Endothelial cell of umbilical vein (primary cell): ENCODE measurements around the gene ATP10A. TPM values are rescaled to one million over a fixed set of nuclear protein-coding genes. Genes with fewer than 3 reads are reported as not detected.

Experiments used
- BruUV-seq: library from RNA; stranded (reverse); fragments of 400-500 nt; replicated peaks from 2 replicates; lab custom pipeline; 2021; lab: Mats Ljungman, UMichigan
- CTCF ChIA-PET: fragments of 300-600, 350-600 bp; sonication (Branson Sonifier 250); formaldehyde crosslinking; loops from one replicate; lab custom pipeline; 2021; ENCODE audit warnings: antibody characterized with exemption, inconsistent platforms; lab: Charles Lee
- POLR2A ChIA-PET: fragments of 300-600, 350-600 bp; sonication (Branson Sonifier 250); formaldehyde crosslinking; loops from one replicate; lab custom pipeline; 2021; ENCODE audit warnings: antibody characterized with exemption, inconsistent platforms; lab: Charles Lee
- DNase-seq: peaks from one replicate; pipeline ENCODE4 v3.0.0-alpha.2; 2011; ENCODE audit warnings: low read depth, low spot score
- FAIRE-seq: peaks from 2 replicates; lab custom pipeline; 2011; peaks lifted over from hg19 to GRCh38; lab: Jason Lieb, UNC
- H2AFZ ChIP-seq: 2 replicates; pipeline ENCODE4 v1.6.0; 2012; ENCODE audit warnings: low read depth, low read length, control low read depth, inconsistent platforms
- H3K27ac ChIP-seq: 2 replicates; pipeline ENCODE4 v1.5.1; 2011; ENCODE audit warnings: low read depth, mild to moderate bottlenecking, control low read depth, low read length, moderate library complexity; ENCODE audit not compliant: insufficient read depth
- H3K27me3 ChIP-seq, 2 experiments: 2 replicates each; pipeline versions ENCODE4 v1.6.0 to v1.6.1; 2011; ENCODE audit warnings: low read length in 2 of 2, mixed read lengths in 1 of 2; ENCODE audit not compliant: control insufficient read depth in 2 of 2, insufficient read depth in 2 of 2
- H3K36me3 ChIP-seq, 2 experiments: 2 replicates in 1 of 2; 3 replicates in 1 of 2; pipeline ENCODE4 v1.5.1; 2011; ENCODE audit warnings: low read length in 2 of 2, mild to moderate bottlenecking in 1 of 2, moderate library complexity in 1 of 2; ENCODE audit not compliant: control insufficient read depth in 2 of 2, insufficient read depth in 2 of 2; ENCODE audit errors: extremely low read depth in 1 of 2
- H3K4me1 ChIP-seq: 3 replicates; pipeline ENCODE4 v1.5.1; 2011; ENCODE audit warnings: mild to moderate bottlenecking, low read length; ENCODE audit not compliant: control insufficient read depth, insufficient read depth; ENCODE audit errors: extremely low read depth
- H3K4me2 ChIP-seq: 2 replicates; pipeline ENCODE4 v1.6.1; 2011; ENCODE audit warnings: low read length, control low read depth, mixed read lengths; ENCODE audit not compliant: insufficient read depth
- H3K4me3 ChIP-seq, 3 experiments: fragments of 200-600 bp in 1 of 3; sonication (generic), shearing (Covaris generic) in 1 of 3; replicated peaks in 1 of 3; 2 replicates each; pipeline ENCODE4 v1.5.1; 2011 to 2016; ENCODE audit warnings: control low read depth in 3 of 3, low read length in 3 of 3, mild to moderate bottlenecking in 2 of 3, inconsistent platforms in 1 of 3, low read depth in 1 of 3, moderate library complexity in 1 of 3; ENCODE audit not compliant: insufficient read depth in 1 of 3
- H3K79me2 ChIP-seq: 2 replicates; pipeline ENCODE4 v1.6.0; 2012; ENCODE audit warnings: low read length, inconsistent platforms; ENCODE audit not compliant: control insufficient read depth, insufficient read depth
- H3K9ac ChIP-seq: replicated peaks from 2 replicates; pipeline ENCODE3; 2011; ENCODE audit warnings: low read length, control low read depth; ENCODE audit not compliant: insufficient read depth; ENCODE audit errors: extremely low read depth
- H3K9me1 ChIP-seq: replicated peaks from 3 replicates; pipeline ENCODE4 v1.6.0; 2011; ENCODE audit warnings: mild to moderate bottlenecking, low read length; ENCODE audit not compliant: control insufficient read depth, insufficient read depth; ENCODE audit errors: extremely low read depth
- H3K9me3 ChIP-seq: replicated peaks from 2 replicates; pipeline ENCODE4 v1.5.1; 2012; ENCODE audit warnings: low read length, inconsistent platforms; ENCODE audit not compliant: control insufficient read depth, insufficient read depth
- H4K20me1 ChIP-seq: replicated peaks from 2 replicates; pipeline ENCODE3; 2011; ENCODE audit warnings: mild to moderate bottlenecking, low read length; ENCODE audit not compliant: control insufficient read depth, insufficient read depth; ENCODE audit errors: extremely low read depth
- EZH2 ChIP-seq: IDR thresholded peaks from 2 replicates; pipeline ENCODE4 v1.6.1; 2012; ENCODE audit warnings: borderline replicate concordance, low read depth, mild to moderate bottlenecking, moderate library complexity, low read length, inconsistent platforms; ENCODE audit not compliant: severe bottlenecking
- FOS ChIP-seq: IDR thresholded peaks from 2 replicates; pipeline ENCODE4 v1.6.1; 2011; ENCODE audit warnings: mild to moderate bottlenecking, low read length, moderate library complexity, borderline replicate concordance; ENCODE audit not compliant: insufficient read depth
- GATA2 ChIP-seq: IDR thresholded peaks from 2 replicates; pipeline ENCODE4 v1.7.0; 2011; ENCODE audit warnings: low read depth, mild to moderate bottlenecking, moderate library complexity, mixed read lengths, low read length; ENCODE audit not compliant: insufficient read length, insufficient read depth
- JUN ChIP-seq: IDR thresholded peaks from 2 replicates; pipeline ENCODE4 v1.6.1; 2011; ENCODE audit warnings: borderline replicate concordance, low read depth; ENCODE audit not compliant: insufficient read length, insufficient read depth
- MYC ChIP-seq: IDR thresholded peaks from one replicate; pipeline ENCODE4 v1.6.1; 2011; ENCODE audit warnings: mild to moderate bottlenecking, low read depth, low read length
- POLR2A ChIP-seq: IDR thresholded peaks from 2 replicates; pipeline ENCODE4 v1.6.1; 2012; ENCODE audit warnings: low read depth, mild to moderate bottlenecking, control low read depth, low read length
- POLR2AphosphoS5 ChIP-seq: IDR thresholded peaks from 2 replicates; pipeline ENCODE4 v1.6.1; 2012; ENCODE audit warnings: low read depth, mild to moderate bottlenecking, control low read depth, low read length, moderate library complexity; ENCODE audit not compliant: insufficient read depth
- dilution Hi-C: fragments of 300-500 bp; cut with MboI; formaldehyde crosslinking; loops from one replicate; pipeline ENCODE4 v1.15.0; 2019; ENCODE audit warnings: low sequenced_read_pairs; ENCODE audit not compliant: extremely low pct_ligation_motif_present
- intact Hi-C: fragments of 100-400 bp; cut with micrococcal nuclease; formaldehyde crosslinking; loops from one replicate; pipeline ENCODE4 v1.10.0; 2022
- polyA plus RNA-seq, 4 experiments: library from polyadenylated mRNA; depleted of rRNA in 3 of 4; stranded (reverse) in 3 of 4; unstranded in 1 of 4; fragments of >200 nt; gene quantifications; 2 replicates each; pipeline versions ENCODE4 v1.2.1 to v1.2.3, GENCODE V29; 2011 to 2012; ENCODE audit warnings: missing spikeins in 1 of 4
- total RNA-seq: library from RNA; stranded (reverse); gene quantifications from 2 replicates; pipeline ENCODE4 v1.2.3, GENCODE V29; 2021
- TF ChIP-seq, protein P1 (sequence below), 2 donors: IDR thresholded peaks; 1 replicate in 1 of 2; 2 replicates in 1 of 2; pipeline ENCODE4 v1.5.1; 2011; ENCODE audit warnings: low read length in 2 of 2, mild to moderate bottlenecking in 2 of 2, moderate library complexity in 2 of 2, control low read depth in 1 of 2, inconsistent platforms in 1 of 2, low read depth in 1 of 2; ENCODE audit not compliant: insufficient read depth in 1 of 2; ENCODE audit errors: extremely low read depth in 1 of 2
- TF ChIP-seq, protein P2 (sequence below): IDR thresholded peaks from 2 replicates; pipeline ENCODE4 v1.6.1; 2011; ENCODE audit not compliant: insufficient read depth, insufficient read length

Gene ATP10A
- total and polyA plus RNA-seq, 2 donors (not counting 3 experiments of a cell fraction or from before 2014, with no cell fraction given), result not detected

DNA sequence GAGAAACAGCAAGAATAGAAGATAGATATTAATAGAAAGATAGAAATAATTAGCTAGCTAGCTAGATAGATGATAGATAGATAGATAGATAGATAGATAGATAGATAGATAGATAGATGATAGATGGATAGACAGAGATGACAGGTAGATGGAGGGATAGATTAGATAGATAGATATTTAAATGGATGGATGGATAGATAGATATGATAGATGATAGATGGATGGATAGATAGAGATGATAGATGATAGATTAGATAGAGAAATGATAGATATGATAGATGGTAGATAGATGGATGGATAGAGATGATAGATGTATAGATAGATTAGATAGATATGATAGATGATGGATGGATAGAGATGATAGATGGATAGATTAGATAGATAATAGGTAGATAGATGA, 8.3 kb upstream of the ATP10A start:
- H4K20me1 ChIP-seq, result no peaks in the 10 kb centered on the region
- DNase-seq (no peak), FAIRE-seq (no peak)
- CTCF ChIA-PET, result no interaction called here
- no peaks in the 10 kb centered on the region for H3K4me1 ChIP-seq
- POLR2A ChIA-PET, result no interaction called here
- intact Hi-C loops, result no loop called here
- no peaks in the 10 kb centered on the region for H3K36me3 ChIP-seq
- no TSS peak for BruUV-seq
- dilution Hi-C loops, result no loop called here
- H3K27me3 ChIP-seq, result no peaks in the 10 kb centered on the region
- no peaks in the 10 kb centered on the region for H3K79me2 ChIP-seq
- H3K4me2 ChIP-seq, result no peak overlapping the region
- peaks cover 3% of the 10 kb centered on the region for H3K9me3 ChIP-seq
- H3K4me3 ChIP-seq, result no peak overlapping the region
- no peak overlapping the region for H3K27ac ChIP-seq
- no peaks in the 10 kb centered on the region for H3K9me1 ChIP-seq
- H2AFZ ChIP-seq, result no peak overlapping the region
- H3K9ac ChIP-seq, result no peak overlapping the region
- TF ChIP-seq GATA2 (no peak), POLR2A (no peak), JUN (no peak), POLR2AphosphoS5 (no peak), FOS (no peak)

DNA sequence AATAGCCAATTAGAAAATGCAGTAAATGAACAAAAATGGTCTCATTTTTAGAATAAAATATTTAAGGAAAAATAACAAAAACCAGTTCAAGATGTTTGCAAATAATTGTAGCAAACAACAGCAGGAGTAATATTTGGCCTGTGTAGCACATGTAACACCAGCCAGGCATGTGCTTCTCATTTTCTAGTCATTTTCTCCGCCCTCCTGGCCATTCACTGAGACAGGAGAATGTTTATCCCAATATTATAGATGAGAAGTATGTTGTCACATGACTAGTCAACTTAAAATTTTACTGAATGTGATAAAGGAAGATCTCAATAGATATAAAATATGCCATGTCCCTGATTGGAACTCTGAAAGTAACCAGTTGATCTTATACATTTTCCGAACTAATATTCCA, 7.8 kb upstream of the ATP10A start:
- Histone ChIP-seq H4K20me1 (no peaks in the 10 kb centered on the region), H3K27me3 (no peaks in the 10 kb centered on the region), H3K9me1 (no peaks in the 10 kb centered on the region), H3K4me2 (no peak overlapping the region), H3K9me3 (peaks cover 3% of the 10 kb centered on the region), H3K4me3 (no peak overlapping the region), H3K9ac (no peak overlapping the region), H3K36me3 (no peaks in the 10 kb centered on the region), H3K79me2 (no peaks in the 10 kb centered on the region), H3K4me1 (no peaks in the 10 kb centered on the region), H2AFZ (no peak overlapping the region), H3K27ac (no peak overlapping the region)
- FAIRE-seq (no peak), DNase-seq (no peak)
- TF ChIP-seq FOS (no peak), GATA2 (no peak), EZH2 (no peak), POLR2A (no peak), POLR2AphosphoS5 (no peak), MYC (no peak), JUN (no peak)
- TF ChIP-seq, protein P1, sequence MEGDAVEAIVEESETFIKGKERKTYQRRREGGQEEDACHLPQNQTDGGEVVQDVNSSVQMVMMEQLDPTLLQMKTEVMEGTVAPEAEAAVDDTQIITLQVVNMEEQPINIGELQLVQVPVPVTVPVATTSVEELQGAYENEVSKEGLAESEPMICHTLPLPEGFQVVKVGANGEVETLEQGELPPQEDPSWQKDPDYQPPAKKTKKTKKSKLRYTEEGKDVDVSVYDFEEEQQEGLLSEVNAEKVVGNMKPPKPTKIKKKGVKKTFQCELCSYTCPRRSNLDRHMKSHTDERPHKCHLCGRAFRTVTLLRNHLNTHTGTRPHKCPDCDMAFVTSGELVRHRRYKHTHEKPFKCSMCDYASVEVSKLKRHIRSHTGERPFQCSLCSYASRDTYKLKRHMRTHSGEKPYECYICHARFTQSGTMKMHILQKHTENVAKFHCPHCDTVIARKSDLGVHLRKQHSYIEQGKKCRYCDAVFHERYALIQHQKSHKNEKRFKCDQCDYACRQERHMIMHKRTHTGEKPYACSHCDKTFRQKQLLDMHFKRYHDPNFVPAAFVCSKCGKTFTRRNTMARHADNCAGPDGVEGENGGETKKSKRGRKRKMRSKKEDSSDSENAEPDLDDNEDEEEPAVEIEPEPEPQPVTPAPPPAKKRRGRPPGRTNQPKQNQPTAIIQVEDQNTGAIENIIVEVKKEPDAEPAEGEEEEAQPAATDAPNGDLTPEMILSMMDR (IDR thresholded peaks at IDR 0.05; ENCODE audit: extremely low read depth in 1 of 2, insufficient read depth in 1 of 2, low read depth in 1 of 2, low read length in 2 of 2), result no peak
- TF ChIP-seq, protein P2, sequence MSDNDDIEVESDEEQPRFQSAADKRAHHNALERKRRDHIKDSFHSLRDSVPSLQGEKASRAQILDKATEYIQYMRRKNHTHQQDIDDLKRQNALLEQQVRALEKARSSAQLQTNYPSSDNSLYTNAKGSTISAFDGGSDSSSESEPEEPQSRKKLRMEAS, result no peak
- intact Hi-C loops (no loop called here), dilution Hi-C loops (no loop called here)
- BruUV-seq, result no TSS peak
- ChIA-PET POLR2A (no interaction called here), CTCF (no interaction called here)
